Caco-2 (cell line): Measurements from ENCODE around the gene PLLP. TPM values are rescaled to one million over a fixed set of nuclear protein-coding genes. Genes with fewer than 3 reads are reported as not detected.

Source experiments
- BruUV-seq: library from RNA; stranded (reverse); fragments of 400-500 nt; replicated peaks from 2 replicates; lab custom pipeline; 2021; lab: Mats Ljungman, UMichigan
- CTCF ChIA-PET: fragments of 300-600 bp; sonication (Branson Sonifier 250); formaldehyde crosslinking; loops from one replicate; lab custom pipeline; 2022; ENCODE audit warnings: antibody characterized with exemption; lab: Charles Lee
- POLR2A ChIA-PET: fragments of 300-600 bp; sonication (Branson Sonifier 250); formaldehyde crosslinking; loops from one replicate; lab custom pipeline; 2022; ENCODE audit warnings: antibody characterized with exemption; lab: Charles Lee
- DNase-seq, 2 experiments: peaks; one replicate each; pipeline versions ENCODE4 v3.0.0 to v3.0.0-alpha.2; 2020 to 2022
- H3K27me3 ChIP-seq: replicated peaks from 2 replicates; pipeline ENCODE4 v1.6.0; 2011; ENCODE audit warnings: low read length; ENCODE audit not compliant: control insufficient read depth, insufficient read depth
- H3K36me3 ChIP-seq: 2 replicates; pipeline ENCODE4 v1.5.1; 2011; ENCODE audit warnings: low read length; ENCODE audit not compliant: control insufficient read depth, insufficient read depth
- H3K4me1 ChIP-seq: fragments of 250-450 bp; sonication (Bioruptor Pico); 2 replicates; pipeline ENCODE4 v1.5.1; 2020; ENCODE audit warnings: mild to moderate bottlenecking
- H3K4me3 ChIP-seq: 2 replicates; pipeline ENCODE4 v1.5.1; 2011; ENCODE audit warnings: low read depth, mild to moderate bottlenecking, control low read depth, low read length
- H3K9me3 ChIP-seq: fragments of 250-450 bp; sonication (Bioruptor Pico); 2 replicates; pipeline ENCODE4 v1.5.1; 2020; ENCODE audit warnings: mild to moderate bottlenecking, moderate library complexity
- H3K27ac Mint-ChIP-seq: one replicate; pipeline ENCODE4 v1.8.0; 2022; ENCODE audit warnings: mixed read lengths; ENCODE audit not compliant: unreplicated experiment
- H3K27me3 Mint-ChIP-seq: one replicate; pipeline ENCODE4 v1.8.0; 2022; ENCODE audit warnings: mixed read lengths; ENCODE audit not compliant: insufficient read depth, unreplicated experiment
- H3K36me3 Mint-ChIP-seq: one replicate; pipeline ENCODE4 v1.8.0; 2022; ENCODE audit warnings: mild to moderate bottlenecking, mixed read lengths; ENCODE audit not compliant: insufficient read depth, unreplicated experiment
- H3K4me1 Mint-ChIP-seq: one replicate; pipeline ENCODE4 v1.8.0; 2022; ENCODE audit warnings: low read depth, mixed read lengths; ENCODE audit not compliant: unreplicated experiment
- H3K4me3 Mint-ChIP-seq: one replicate; pipeline ENCODE4 v1.8.0; 2022; ENCODE audit warnings: mild to moderate bottlenecking, moderate library complexity, mixed read lengths; ENCODE audit not compliant: unreplicated experiment
- H3K9me3 Mint-ChIP-seq: one replicate; pipeline ENCODE4 v1.8.0; 2022; ENCODE audit warnings: mixed read lengths; ENCODE audit not compliant: unreplicated experiment
- intact Hi-C: fragments of 100-400 bp; cut with micrococcal nuclease; formaldehyde crosslinking; loops from one replicate; pipeline ENCODE4 v1.10.0; 2022; ENCODE audit not compliant: unreplicated experiment
- total RNA-seq: library from RNA; stranded (reverse); gene quantifications from 2 replicates; pipeline ENCODE4 v1.2.3, GENCODE V29; 2022
- TF ChIP-seq, protein P1 (sequence below), 2 experiments: fragments of 200-600 bp in 1 of 2; IDR thresholded peaks; 1 replicate in 1 of 2; 2 replicates in 1 of 2; pipeline versions ENCODE4 v1.5.1 to v1.8.0; 2011 to 2022; ENCODE audit warnings: antibody characterized with exemption in 1 of 2, control low read depth in 1 of 2, inconsistent platforms in 1 of 2, low read depth in 1 of 2, low read length in 1 of 2, mild to moderate bottlenecking in 1 of 2, moderate library complexity in 1 of 2; ENCODE audit not compliant: insufficient read depth in 1 of 2, severe bottlenecking in 1 of 2, unreplicated experiment in 1 of 2

Gene PLLP
- total RNA-seq, 1 experiment from 2014 or later = 53.0 TPM

GRCh38 chr16:57283214-57283958, 1.1 kb downstream of the PLLP start:
- H3K27ac Mint-ChIP-seq = peak overlapping the region; percentile 82
- H3K27me3 Mint-ChIP-seq = no peaks in the 10 kb centered on the region
- peaks cover 31% of the 10 kb centered on the region for H3K4me1 Mint-ChIP-seq
- H3K9me3 Mint-ChIP-seq = no peaks in the 10 kb centered on the region
- TF ChIP-seq, protein P1, sequence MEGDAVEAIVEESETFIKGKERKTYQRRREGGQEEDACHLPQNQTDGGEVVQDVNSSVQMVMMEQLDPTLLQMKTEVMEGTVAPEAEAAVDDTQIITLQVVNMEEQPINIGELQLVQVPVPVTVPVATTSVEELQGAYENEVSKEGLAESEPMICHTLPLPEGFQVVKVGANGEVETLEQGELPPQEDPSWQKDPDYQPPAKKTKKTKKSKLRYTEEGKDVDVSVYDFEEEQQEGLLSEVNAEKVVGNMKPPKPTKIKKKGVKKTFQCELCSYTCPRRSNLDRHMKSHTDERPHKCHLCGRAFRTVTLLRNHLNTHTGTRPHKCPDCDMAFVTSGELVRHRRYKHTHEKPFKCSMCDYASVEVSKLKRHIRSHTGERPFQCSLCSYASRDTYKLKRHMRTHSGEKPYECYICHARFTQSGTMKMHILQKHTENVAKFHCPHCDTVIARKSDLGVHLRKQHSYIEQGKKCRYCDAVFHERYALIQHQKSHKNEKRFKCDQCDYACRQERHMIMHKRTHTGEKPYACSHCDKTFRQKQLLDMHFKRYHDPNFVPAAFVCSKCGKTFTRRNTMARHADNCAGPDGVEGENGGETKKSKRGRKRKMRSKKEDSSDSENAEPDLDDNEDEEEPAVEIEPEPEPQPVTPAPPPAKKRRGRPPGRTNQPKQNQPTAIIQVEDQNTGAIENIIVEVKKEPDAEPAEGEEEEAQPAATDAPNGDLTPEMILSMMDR (IDR thresholded peaks at IDR 0.05; ENCODE audit: insufficient read depth in 1 of 2, low read depth in 1 of 2, low read length in 1 of 2, severe bottlenecking in 1 of 2, unreplicated experiment in 1 of 2) = no peak
- H3K4me3 ChIP-seq = peak overlapping the region; percentile 99
- CTCF ChIA-PET = interaction anchor here (0.7 to 1.2 kb wide), 4 partner anchors 9 to 444 kb away, joined by 3 to 5 read pairs (median 4); partner anchors contain the start of gene ARL2BP
- BruUV-seq = no TSS peak
- H3K9me3 ChIP-seq = no peaks in the 10 kb centered on the region
- no peaks in the 10 kb centered on the region for H3K36me3 ChIP-seq
- intact Hi-C loops = loop anchor here (2.0 kb wide), 1 partner anchor 15 kb away; no protein-coding TSS in a partner anchor
- peaks cover 28% of the 10 kb centered on the region for H3K4me1 ChIP-seq
- H3K4me3 Mint-ChIP-seq = peak overlapping the region; percentile 80
- peak; percentile 60 to 73 for DNase-seq
- peaks cover 20% of the 10 kb centered on the region for H3K36me3 Mint-ChIP-seq
- POLR2A ChIA-PET = interaction anchor here (0.6 to 1.0 kb wide), 2 partner anchors 9 to 11 kb away, joined by 3 to 4 read pairs; no protein-coding TSS in a partner anchor
- no peaks in the 10 kb centered on the region for H3K27me3 ChIP-seq

DNA sequence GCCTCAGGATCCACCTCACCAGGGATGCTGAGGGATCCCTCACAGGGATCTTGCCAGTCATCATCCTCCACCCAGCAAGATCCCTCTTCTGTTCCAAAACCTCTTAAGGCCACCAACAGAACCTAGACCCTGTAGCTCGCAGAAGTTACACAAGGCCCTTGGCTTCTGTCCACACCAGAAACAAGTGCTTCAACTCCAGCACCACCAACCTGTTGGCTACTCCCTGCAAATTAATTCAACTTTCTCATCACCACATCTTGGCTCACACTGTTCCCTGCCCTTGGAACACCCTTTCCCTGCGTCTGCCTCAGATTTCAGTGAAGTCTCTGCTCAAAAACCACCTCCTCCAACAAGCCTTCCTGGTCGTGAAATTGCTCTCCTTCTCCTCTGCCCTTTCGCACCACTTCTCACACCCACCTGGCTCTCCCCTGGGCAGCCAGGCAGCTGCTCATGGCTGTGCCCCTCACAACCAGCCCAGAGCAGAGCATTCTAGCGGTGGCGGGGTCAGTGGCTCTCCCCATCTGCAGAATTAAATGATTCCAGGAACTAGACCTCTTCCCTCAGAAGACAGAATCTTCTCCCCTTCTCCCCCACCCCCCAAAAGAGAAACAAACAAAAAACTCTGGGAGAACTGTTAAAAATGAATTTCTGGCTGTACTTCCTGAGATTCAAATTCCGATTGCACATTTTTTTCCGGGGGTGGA, 1.8 kb downstream of the PLLP start:
- peaks cover 20% of the 10 kb centered on the region for H3K36me3 Mint-ChIP-seq
- intact Hi-C loops = loop anchor here (2.0 kb wide), 1 partner anchor 14 kb away; no protein-coding TSS in a partner anchor
- no peak for DNase-seq
- H3K36me3 ChIP-seq = no peaks in the 10 kb centered on the region
- TF ChIP-seq, protein P1 (IDR thresholded peaks at IDR 0.05; ENCODE audit: insufficient read depth in 1 of 2, low read depth in 1 of 2, low read length in 1 of 2, severe bottlenecking in 1 of 2, unreplicated experiment in 1 of 2) = no peak
- TSS peak; percentile 28 for BruUV-seq
- H3K9me3 ChIP-seq = no peaks in the 10 kb centered on the region
- H3K27ac Mint-ChIP-seq = peak overlapping the region; percentile 82
- peak overlapping the region; percentile 80 for H3K4me3 Mint-ChIP-seq
- H3K27me3 Mint-ChIP-seq = no peaks in the 10 kb centered on the region
- peak overlapping the region; percentile 99 for H3K4me3 ChIP-seq
- H3K9me3 Mint-ChIP-seq = no peaks in the 10 kb centered on the region
- H3K27me3 ChIP-seq = no peaks in the 10 kb centered on the region
- peaks cover 35% of the 10 kb centered on the region for H3K4me1 Mint-ChIP-seq
- H3K4me1 ChIP-seq = peaks cover 31% of the 10 kb centered on the region
- ChIA-PET CTCF (no interaction called here), POLR2A (interaction anchor here (0.6 kb wide), 1 partner anchor 140 kb away, joined by 3 read pairs; no protein-coding TSS in a partner anchor)

DNA sequence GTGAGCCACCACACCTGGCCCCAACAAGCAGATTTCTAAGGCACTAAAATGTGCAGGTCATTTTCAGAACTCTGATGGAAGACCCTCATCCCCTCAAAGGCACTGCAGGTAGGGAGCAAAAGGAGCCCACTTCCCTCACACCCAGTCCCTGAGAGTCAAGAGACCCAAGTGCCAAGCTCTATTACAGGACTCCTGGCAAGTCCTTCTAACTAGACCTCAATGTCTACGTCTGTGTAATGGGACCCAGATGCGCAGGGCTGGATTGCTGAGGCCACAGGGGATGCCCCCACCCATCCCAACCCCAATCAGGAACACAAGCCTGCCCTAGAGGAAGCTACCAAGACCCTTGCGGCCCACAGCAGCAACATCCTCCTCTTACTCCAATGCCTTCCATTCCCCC, 2.7 kb downstream of the PLLP start:
- DNase-seq = no peak
- Mint-ChIP-seq H3K27ac (peak overlapping the region; percentile 82), H3K36me3 (peaks cover 20% of the 10 kb centered on the region), H3K27me3 (no peaks in the 10 kb centered on the region), H3K4me1 (peaks cover 41% of the 10 kb centered on the region), H3K4me3 (no peak overlapping the region), H3K9me3 (no peaks in the 10 kb centered on the region)
- CTCF ChIA-PET = interaction anchor here (0.9 kb wide), 1 partner anchor 10 kb away, joined by 7 read pairs; no protein-coding TSS in a partner anchor
- no TSS peak for BruUV-seq
- intact Hi-C loops = loop anchor here (2.0 kb wide), 1 partner anchor 13 kb away; no protein-coding TSS in a partner anchor
- POLR2A ChIA-PET = interaction anchor here (0.6 kb wide), 1 partner anchor 141 kb away, joined by 3 read pairs; no protein-coding TSS in a partner anchor
- Histone ChIP-seq H3K36me3 (no peaks in the 10 kb centered on the region), H3K4me3 (no peak overlapping the region), H3K4me1 (peaks cover 36% of the 10 kb centered on the region), H3K9me3 (no peaks in the 10 kb centered on the region), H3K27me3 (no peaks in the 10 kb centered on the region)
- TF ChIP-seq, protein P1 (IDR thresholded peaks at IDR 0.05; ENCODE audit: insufficient read depth in 1 of 2, low read depth in 1 of 2, low read length in 1 of 2, severe bottlenecking in 1 of 2, unreplicated experiment in 1 of 2) = no peak
